ENCODE data around the gene MFGE8.

Gene MFGE8

DNA sequence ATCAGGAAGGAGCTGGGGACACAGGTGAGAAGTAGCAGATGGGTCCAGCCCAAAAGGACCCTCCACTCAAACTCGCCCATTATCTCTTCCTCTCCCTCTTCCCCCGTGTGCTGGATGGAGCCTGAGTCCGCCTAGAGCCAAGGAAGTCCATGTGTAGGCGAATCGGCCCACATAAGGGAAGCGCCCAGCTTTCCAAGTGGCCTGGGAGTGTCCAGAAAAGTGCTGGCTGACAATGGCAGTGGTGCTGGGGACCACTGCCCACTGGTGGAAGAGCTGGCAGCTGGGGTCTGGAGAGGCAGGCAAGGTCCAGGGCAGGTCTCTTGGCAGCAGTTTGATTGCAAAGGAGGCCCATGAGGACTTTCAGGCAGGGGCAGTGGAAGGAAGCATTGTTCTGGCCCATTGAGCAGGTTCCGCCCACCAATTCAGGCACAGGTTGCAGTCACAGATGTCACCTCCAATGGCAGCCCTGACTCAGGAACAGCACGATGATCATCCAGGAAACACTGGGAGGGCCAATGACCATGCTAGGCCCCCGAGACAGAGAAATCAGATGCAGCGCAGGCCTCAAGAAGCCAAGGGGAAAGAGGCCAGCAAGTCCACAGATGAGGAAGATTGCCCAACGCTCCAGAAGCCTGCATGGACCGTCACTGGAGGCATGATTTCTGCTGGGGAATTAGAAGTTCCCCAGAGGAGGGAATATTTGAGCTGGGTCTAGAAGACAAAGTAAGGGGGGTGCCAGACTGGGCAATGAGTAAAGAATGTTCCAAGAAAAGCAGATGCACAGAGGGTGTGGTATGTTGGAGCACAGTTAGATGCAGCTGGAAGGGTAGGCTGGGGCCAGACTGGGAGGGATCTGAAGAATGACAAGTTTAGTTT lies 3.0 kb downstream of the MFGE8 start:
- no peak for TF ChIP-seq TAF1 (IDR thresholded peaks at IDR 0.05; ENCODE audit: borderline replicate concordance, insufficient read depth, low read length)
- TF ChIP-seq SIN3A (IDR thresholded peaks at IDR 0.05; ENCODE audit: borderline replicate concordance, insufficient read depth, low read length): no peak
- no peak for TF ChIP-seq FOXP2 (optimal IDR thresholded peaks at IDR 0.05; ENCODE audit: borderline replicate concordance, extremely low read depth, extremely low read length, insufficient read depth)
- TF ChIP-seq POLR2AphosphoS5 (IDR thresholded peaks at IDR 0.05; ENCODE audit: low read depth, low read length): no peak
- TF ChIP-seq REST (IDR thresholded peaks at IDR 0.05; ENCODE audit: insufficient read depth in 1 of 2, low read depth in 2 of 2, low read length in 2 of 2): no peak

DNA sequence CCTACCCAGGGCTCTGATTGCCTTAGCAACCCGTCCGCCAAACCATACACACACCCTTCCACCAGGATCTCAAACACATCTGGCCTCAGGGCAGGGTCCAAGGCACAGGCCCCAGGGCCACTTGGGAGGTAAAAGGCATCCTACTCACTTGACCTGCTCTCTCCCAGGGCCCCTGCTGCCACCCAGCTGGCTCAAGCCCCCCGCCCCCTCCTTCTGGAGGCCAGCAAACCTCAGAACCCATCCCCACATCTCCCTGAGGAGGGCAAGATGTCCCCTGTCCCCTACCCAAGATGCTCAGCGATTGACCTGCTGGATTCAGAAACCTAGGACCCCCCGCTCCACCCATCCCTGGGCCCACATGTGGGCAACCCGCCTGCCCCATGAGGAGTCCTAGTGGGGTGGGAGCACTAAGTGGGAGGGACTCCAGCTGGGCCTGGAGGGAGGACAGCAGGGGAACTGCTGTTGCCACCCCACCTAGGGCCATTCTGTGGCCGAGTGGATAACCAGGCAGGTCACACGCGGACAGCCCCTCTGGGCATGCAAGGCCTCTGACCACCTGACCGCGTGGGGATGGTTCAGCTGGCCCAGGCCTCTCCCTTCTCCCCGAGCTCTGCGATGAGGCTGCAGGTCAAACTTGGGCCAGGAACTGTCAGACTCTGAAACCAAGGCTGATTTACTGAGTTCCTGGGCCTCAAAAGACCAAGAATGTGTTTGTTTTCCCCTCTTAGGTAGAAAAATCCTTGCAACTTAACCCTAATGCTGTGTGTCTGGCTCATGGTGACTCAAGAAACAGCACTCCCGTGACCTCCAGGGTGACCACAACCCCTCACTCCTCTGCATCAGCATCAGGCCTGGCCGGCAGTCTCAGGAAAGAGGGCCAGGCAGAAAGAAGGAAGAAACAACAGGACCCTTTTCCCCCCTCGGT lies 4.2 kb downstream of the MFGE8 start:
- no peak for TF ChIP-seq TAF1 (IDR thresholded peaks at IDR 0.05; ENCODE audit: borderline replicate concordance, insufficient read depth, low read length)
- TF ChIP-seq REST (IDR thresholded peaks at IDR 0.05; ENCODE audit: insufficient read depth in 1 of 2, low read depth in 2 of 2, low read length in 2 of 2): no peak
- no peak for TF ChIP-seq SIN3A (IDR thresholded peaks at IDR 0.05; ENCODE audit: borderline replicate concordance, insufficient read depth, low read length)
- TF ChIP-seq POLR2AphosphoS5 (IDR thresholded peaks at IDR 0.05; ENCODE audit: low read depth, low read length): no peak
- TF ChIP-seq FOXP2 (optimal IDR thresholded peaks at IDR 0.05; ENCODE audit: borderline replicate concordance, extremely low read depth, extremely low read length, insufficient read depth): no peak

DNA sequence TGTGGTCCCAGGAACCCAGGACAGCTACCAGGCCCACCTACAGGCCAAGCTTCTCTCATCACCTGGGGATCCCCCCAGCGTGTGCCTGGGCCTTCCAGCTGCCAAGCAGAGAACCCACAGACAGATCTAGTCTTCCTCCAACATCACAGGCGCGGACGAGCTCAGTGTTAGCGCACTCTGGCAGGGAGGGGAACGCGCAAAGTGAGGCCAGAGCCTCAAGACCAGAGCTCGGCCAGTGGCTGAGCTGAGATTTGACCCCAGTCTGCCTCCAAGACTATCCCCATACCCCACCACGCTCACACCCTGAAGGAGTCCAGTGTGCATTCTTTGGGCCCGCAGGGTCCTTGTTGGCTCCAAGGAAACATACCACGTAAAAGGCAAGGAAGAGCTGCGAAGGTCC lies 5.1 kb downstream of the MFGE8 start:
- no peak for TF ChIP-seq REST (IDR thresholded peaks at IDR 0.05; ENCODE audit: insufficient read depth in 1 of 2, low read depth in 2 of 2, low read length in 2 of 2)
- no peak for TF ChIP-seq FOXP2 (optimal IDR thresholded peaks at IDR 0.05; ENCODE audit: borderline replicate concordance, extremely low read depth, extremely low read length, insufficient read depth)
- no peak for TF ChIP-seq SIN3A (IDR thresholded peaks at IDR 0.05; ENCODE audit: borderline replicate concordance, insufficient read depth, low read length)
- TF ChIP-seq POLR2AphosphoS5 (IDR thresholded peaks at IDR 0.05; ENCODE audit: low read depth, low read length): no peak
- no peak for TF ChIP-seq TAF1 (IDR thresholded peaks at IDR 0.05; ENCODE audit: borderline replicate concordance, insufficient read depth, low read length)

GRCh38 chr15:88907111-88907510 lies 6.1 kb downstream of the MFGE8 start:
- TF ChIP-seq TAF1 (IDR thresholded peaks at IDR 0.05; ENCODE audit: borderline replicate concordance, insufficient read depth, low read length): no peak
- TF ChIP-seq POLR2AphosphoS5 (IDR thresholded peaks at IDR 0.05; ENCODE audit: low read depth, low read length): no peak
- no peak for TF ChIP-seq SIN3A (IDR thresholded peaks at IDR 0.05; ENCODE audit: borderline replicate concordance, insufficient read depth, low read length)
- no peak for TF ChIP-seq FOXP2 (optimal IDR thresholded peaks at IDR 0.05; ENCODE audit: borderline replicate concordance, extremely low read depth, extremely low read length, insufficient read depth)
- no peak for TF ChIP-seq REST (IDR thresholded peaks at IDR 0.05; ENCODE audit: insufficient read depth in 1 of 2, low read depth in 2 of 2, low read length in 2 of 2)

All from PFSK-1 (cell line).